K562 (cell line): ENCODE measurements around the gene INMT. TPM values are rescaled to one million over a fixed set of nuclear protein-coding genes. Genes with fewer than 3 reads are reported as not detected.

ENCODE experiments used
- ATAC-seq: fragments of 200-7000 bp; cut with Tn5 transposase; 3 replicates; pipeline ENCODE4 v1.9.1; 2020; ENCODE audit warnings: moderate library complexity
- BruUV-seq: library from RNA; stranded (reverse); fragments of 400-500 nt; replicated peaks from 2 replicates; lab custom pipeline; 2021; lab: Mats Ljungman, UMichigan
- CTCF ChIA-PET: fragments of 300-600 bp; formaldehyde crosslinking; extraction: SDS; loops from one replicate; lab custom pipeline; 2021; ENCODE audit warnings: low intra/inter-chr PET ratio; lab: Yijun Ruan, JAX
- POLR2A ChIA-PET: fragments of 300-600, 350-650 bp; sonication (Branson Sonifier 250); formaldehyde crosslinking; extraction: SDS; loops from one replicate; lab custom pipeline; 2021; ENCODE audit warnings: antibody characterized with exemption, inconsistent platforms; lab: Yijun Ruan, JAX
- DNase-seq, 4 experiments: peaks; one replicate each; pipeline versions ENCODE4 v3.0.0 to v3.0.0-alpha.2; 2011 to 2018; ENCODE audit warnings: low spot score in 3 of 4, mixed read lengths in 3 of 4; ENCODE audit errors: extremely low read depth in 1 of 4
- FAIRE-seq: peaks from 2 replicates; lab custom pipeline; 2011; peaks lifted over from hg19 to GRCh38; lab: Jason Lieb, UNC
- H2AFZ ChIP-seq: 2 replicates; pipeline ENCODE4 v1.6.0; 2011; ENCODE audit warnings: low read depth, low read length, control low read depth, inconsistent platforms
- H3K27ac ChIP-seq: fragments of 200-600 bp; 3 replicates; pipeline ENCODE4 v1.8.0; 2011; ENCODE audit warnings: low read depth, mild to moderate bottlenecking, control low read depth, inconsistent platforms, low read length, moderate library complexity, mixed read lengths; ENCODE audit errors: extremely low read depth
- H3K27me3 ChIP-seq, 2 experiments: fragments of 300-600 bp in 1 of 2; 2 replicates in 1 of 2; 3 replicates in 1 of 2; pipeline versions ENCODE4 v1.6.0 to v1.8.0; 2011; ENCODE audit warnings: inconsistent platforms in 2 of 2, low read length in 2 of 2, mild to moderate bottlenecking in 1 of 2, mixed read lengths in 1 of 2, moderate library complexity in 1 of 2; ENCODE audit not compliant: control insufficient read depth in 2 of 2, insufficient read depth in 2 of 2
- H3K36me3 ChIP-seq: fragments of 300-600 bp; 3 replicates; pipeline ENCODE4 v1.8.0; 2011; ENCODE audit warnings: mild to moderate bottlenecking, low read length, inconsistent platforms; ENCODE audit not compliant: control insufficient read depth, insufficient read depth
- H3K4me1 ChIP-seq, 2 experiments: fragments of 200-600 bp in 1 of 2; replicated peaks in 1 of 2; 2 replicates in 1 of 2; 3 replicates in 1 of 2; pipeline versions ENCODE4 v1.5.1 to v1.8.0; 2011; ENCODE audit warnings: inconsistent platforms in 2 of 2, low read length in 2 of 2, mild to moderate bottlenecking in 1 of 2, mixed read lengths in 1 of 2, moderate library complexity in 1 of 2; ENCODE audit not compliant: control insufficient read depth in 2 of 2, insufficient read depth in 2 of 2
- H3K4me2 ChIP-seq: 2 replicates; pipeline ENCODE4 v1.6.1; 2011; ENCODE audit warnings: low read length, control low read depth, inconsistent platforms, mixed read lengths; ENCODE audit not compliant: insufficient read depth
- H3K4me3 ChIP-seq: fragments of 200-600 bp; sonication (generic), shearing (Covaris generic); 2 replicates; pipeline ENCODE4 v1.5.1; 2016; ENCODE audit warnings: control low read depth, inconsistent platforms
- H3K79me2 ChIP-seq: fragments of 200-600 bp; 3 replicates; pipeline ENCODE4 v1.8.0; 2011; ENCODE audit warnings: low read length, inconsistent platforms; ENCODE audit not compliant: control insufficient read depth, insufficient read depth
- H3K9ac ChIP-seq, 2 experiments: 2 replicates each; pipeline versions ENCODE4 v1.6.0 to v1.6.1; 2011; ENCODE audit warnings: low read depth in 2 of 2, low read length in 2 of 2, control low read depth in 1 of 2, inconsistent platforms in 1 of 2, mild to moderate bottlenecking in 1 of 2, mixed read lengths in 1 of 2; ENCODE audit not compliant: insufficient read depth in 1 of 2
- H3K9me1 ChIP-seq: one replicate; pipeline ENCODE4 v1.6.0; 2011; ENCODE audit warnings: inconsistent platforms, mild to moderate bottlenecking, low read length, moderate library complexity; ENCODE audit not compliant: control insufficient read depth, insufficient read depth
- H3K9me3 ChIP-seq: replicated peaks from 2 replicates; pipeline ENCODE4 v1.5.1; 2011; ENCODE audit warnings: low read depth, low read length, inconsistent platforms; ENCODE audit not compliant: control insufficient read depth, insufficient read depth
- H4K20me1 ChIP-seq: replicated peaks from 2 replicates; pipeline ENCODE4 v1.6.1; 2011; ENCODE audit warnings: low read length, inconsistent platforms, mixed read lengths; ENCODE audit not compliant: control insufficient read depth, insufficient read depth
- BRD4 ChIP-seq: fragments of 200-600 bp; sonication (generic); IDR thresholded peaks from 2 replicates; pipeline ENCODE4 v1.6.1; 2017; ENCODE audit warnings: inconsistent platforms
- CBFA2T3 ChIP-seq: fragments of 450-650 bp; IDR thresholded peaks from 2 replicates; pipeline ENCODE4 v1.6.1; 2017
- GATA2 ChIP-seq: sonication (generic); formaldehyde crosslinking; IDR thresholded peaks from 2 replicates; pipeline ENCODE4 v1.4.0; 2020; ENCODE audit warnings: mild to moderate bottlenecking, missing genetic modification reagents
- MAZ ChIP-seq, 2 experiments: fragments of 450-650 bp in 1 of 2; sonication (generic) in 1 of 2; formaldehyde crosslinking; IDR thresholded peaks in 1 of 2; conservative IDR thresholded peaks in 1 of 2; 2 replicates each; pipeline versions ENCODE4 v1.4.0 to v1.5.0; 2020; ENCODE audit warnings: mild to moderate bottlenecking in 1 of 2, missing genetic modification reagents in 1 of 2
- PCBP1 ChIP-seq: fragments of 200-400 bp; formaldehyde crosslinking; IDR thresholded peaks from 2 replicates; pipeline ENCODE4 v1.6.1; 2018; ENCODE audit warnings: mild to moderate bottlenecking, low read depth, low read length; ENCODE audit not compliant: poor library complexity, severe bottlenecking
- POLR3G ChIP-seq: IDR thresholded peaks from 2 replicates; pipeline ENCODE4 v1.6.1; 2011; ENCODE audit not compliant: insufficient read length, insufficient replicate concordance; ENCODE audit errors: extremely low read depth
- RAD51 ChIP-seq: fragments of 450-650 bp; IDR thresholded peaks from 2 replicates; pipeline ENCODE4 v1.7.1; 2016; ENCODE audit warnings: low read depth, mild to moderate bottlenecking, borderline replicate concordance
- RREB1 ChIP-seq: fragments of 250-450 bp; sonication (Bioruptor Pico); IDR thresholded peaks from 2 replicates; pipeline ENCODE4 v1.4.0; 2020
- TRIM24 ChIP-seq, 2 experiments: fragments of 450-650 bp; IDR thresholded peaks; 2 replicates each; pipeline ENCODE4 v1.6.1; 2016
- ZFP1 ChIP-seq: fragments of 450-650 bp; formaldehyde crosslinking; IDR thresholded peaks from 2 replicates; pipeline ENCODE4 v1.4.0; 2020; ENCODE audit warnings: mild to moderate bottlenecking, mixed read lengths
- ZNF57 ChIP-seq: fragments of 450-650 bp; formaldehyde crosslinking; IDR thresholded peaks from 2 replicates; pipeline ENCODE4 v1.4.0; 2020; ENCODE audit warnings: mild to moderate bottlenecking, moderate library complexity
- WGBS: fragments of 100-300 bp; shearing (Covaris generic); methylation state at CpG from one replicate; pipeline ENCODE4 v1.1.6; 2016; ENCODE audit warnings: low coverage, mixed read lengths; ENCODE audit not compliant: insufficient coverage; ENCODE audit errors: missing lambda C conversion rate; 5-methylcytosine and 5-hydroxymethylcytosine counted together
- in situ Hi-C: fragments of 300-500 bp; cut with MboI; formaldehyde crosslinking; loops from 4 replicates; pipeline ENCODE4 v1.15.0; 2018; ENCODE audit warnings: inconsistent platforms, mixed read lengths
- intact Hi-C: fragments of 100-400 bp; cut with micrococcal nuclease; formaldehyde crosslinking; loops from 2 replicates; pipeline ENCODE4 v1.14.2; 2022
- polyA plus RNA-seq, 8 experiments: library from polyadenylated mRNA; depleted of rRNA in 4 of 8; stranded (reverse) in 5 of 8; unstranded in 3 of 8; fragments of >200 nt; fragmentation: Nextera tagmentation in 2 of 8; fragmentation: Illumina TruSeq in 1 of 8; extraction: Ambion mirVana in 2 of 8; extraction: Trizol in 1 of 8; gene quantifications; 2 replicates each; pipeline versions ENCODE4 v1.2.1 to v1.2.3, GENCODE V29; 2011 to 2014; ENCODE audit warnings: inconsistent platforms in 1 of 8, missing spikeins in 1 of 8
- total RNA-seq, 7 experiments: library from RNA; depleted of rRNA in 6 of 7; stranded (reverse); fragments of >200 nt in 6 of 7; fragmentation: Illumina TruSeq in 2 of 7; extraction: Trizol in 2 of 7; gene quantifications; 2 replicates each; pipeline versions ENCODE4 v1.2.1 to v1.2.3, GENCODE V29; 2011 to 2021; ENCODE audit warnings: low replicate concordance in 1 of 7
- TF ChIP-seq, protein P1 (sequence below): fragments of 250-450 bp; sonication (Bioruptor Pico); IDR thresholded peaks from 2 replicates; pipeline ENCODE4 v1.8.0; 2021; ENCODE audit warnings: mild to moderate bottlenecking, moderate library complexity
- TF ChIP-seq, protein P2 (sequence below): fragments of 450-650 bp; IDR thresholded peaks from 2 replicates; pipeline ENCODE4 v1.6.1; 2016
- TF ChIP-seq, protein P3 (sequence below): fragments of 450-650 bp; formaldehyde crosslinking; IDR thresholded peaks from 2 replicates; pipeline ENCODE4 v1.4.0; 2022; ENCODE audit warnings: missing genetic modification characterization

Gene INMT
- total and polyA plus RNA-seq, 9 of the 15 experiments (the other 6 are each of a cell fraction or from before 2014, with no cell fraction given): 0.04 to 0.27 TPM; not detected in 7

GRCh38 chr7:30729642-30730041 is 22.3 kb upstream of the INMT start:
- no peaks in the 10 kb centered on the region for H3K9me3 ChIP-seq
- no peaks in the 10 kb centered on the region for H3K36me3 ChIP-seq
- no peak overlapping the region for H3K9ac ChIP-seq
- no peaks in the 10 kb centered on the region for H3K79me2 ChIP-seq
- FAIRE-seq (no peak), ATAC-seq (no peak), DNase-seq (no peak)
- 0% methylated on average over 2 of the region's 2 CpGs for WGBS
- H3K27ac ChIP-seq: no peak overlapping the region
- no peak overlapping the region for H3K4me2 ChIP-seq
- no peak overlapping the region for H3K4me3 ChIP-seq
- BruUV-seq: no TSS peak
- no peak overlapping the region for H2AFZ ChIP-seq
- ChIA-PET POLR2A (interaction anchor here (0.6 kb wide), 1 partner anchor 41 kb away, joined by 3 read pairs; no protein-coding TSS in a partner anchor), CTCF (no interaction called here)
- no peaks in the 10 kb centered on the region for H3K9me1 ChIP-seq
- in situ Hi-C loops (loop anchor here (10.0 kb wide), 1 partner anchor 565 kb away; no protein-coding TSS in a partner anchor), intact Hi-C loops (loop anchor here (10.0 kb wide), 1 partner anchor 455 kb away; no protein-coding TSS in a partner anchor)
- peaks cover 57 to 76% of the 10 kb centered on the region in 2 experiments for H3K27me3 ChIP-seq
- H4K20me1 ChIP-seq: no peaks in the 10 kb centered on the region
- H3K4me1 ChIP-seq: peaks cover 4 to 5% of the 10 kb centered on the region in 2 experiments; a peak in 3 of 5 replicates
- TF ChIP-seq ZFP1 (no peak), CBFA2T3 (no peak), PCBP1 (no peak), TRIM24 (IDR thresholded peaks at IDR 0.05) (no peak), POLR3G (no peak), BRD4 (no peak), RAD51 (no peak), RREB1 (CRISPR knock-in tag) (no peak), MAZ (CRISPR knock-in tag; conservative IDR thresholded peaks at IDR 0.05 in 1 of 2, IDR thresholded peaks at IDR 0.05 in 1 of 2) (no peak), GATA2 (CRISPR knock-in tag) (no peak), ZNF57 (no peak)
- TF ChIP-seq, protein P1, sequence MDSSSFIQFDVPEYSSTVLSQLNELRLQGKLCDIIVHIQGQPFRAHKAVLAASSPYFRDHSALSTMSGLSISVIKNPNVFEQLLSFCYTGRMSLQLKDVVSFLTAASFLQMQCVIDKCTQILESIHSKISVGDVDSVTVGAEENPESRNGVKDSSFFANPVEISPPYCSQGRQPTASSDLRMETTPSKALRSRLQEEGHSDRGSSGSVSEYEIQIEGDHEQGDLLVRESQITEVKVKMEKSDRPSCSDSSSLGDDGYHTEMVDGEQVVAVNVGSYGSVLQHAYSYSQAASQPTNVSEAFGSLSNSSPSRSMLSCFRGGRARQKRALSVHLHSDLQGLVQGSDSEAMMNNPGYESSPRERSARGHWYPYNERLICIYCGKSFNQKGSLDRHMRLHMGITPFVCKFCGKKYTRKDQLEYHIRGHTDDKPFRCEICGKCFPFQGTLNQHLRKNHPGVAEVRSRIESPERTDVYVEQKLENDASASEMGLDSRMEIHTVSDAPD: no peak
- TF ChIP-seq, protein P2, sequence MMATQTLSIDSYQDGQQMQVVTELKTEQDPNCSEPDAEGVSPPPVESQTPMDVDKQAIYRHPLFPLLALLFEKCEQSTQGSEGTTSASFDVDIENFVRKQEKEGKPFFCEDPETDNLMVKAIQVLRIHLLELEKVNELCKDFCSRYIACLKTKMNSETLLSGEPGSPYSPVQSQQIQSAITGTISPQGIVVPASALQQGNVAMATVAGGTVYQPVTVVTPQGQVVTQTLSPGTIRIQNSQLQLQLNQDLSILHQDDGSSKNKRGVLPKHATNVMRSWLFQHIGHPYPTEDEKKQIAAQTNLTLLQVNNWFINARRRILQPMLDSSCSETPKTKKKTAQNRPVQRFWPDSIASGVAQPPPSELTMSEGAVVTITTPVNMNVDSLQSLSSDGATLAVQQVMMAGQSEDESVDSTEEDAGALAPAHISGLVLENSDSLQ: no peak
- TF ChIP-seq, protein P3, sequence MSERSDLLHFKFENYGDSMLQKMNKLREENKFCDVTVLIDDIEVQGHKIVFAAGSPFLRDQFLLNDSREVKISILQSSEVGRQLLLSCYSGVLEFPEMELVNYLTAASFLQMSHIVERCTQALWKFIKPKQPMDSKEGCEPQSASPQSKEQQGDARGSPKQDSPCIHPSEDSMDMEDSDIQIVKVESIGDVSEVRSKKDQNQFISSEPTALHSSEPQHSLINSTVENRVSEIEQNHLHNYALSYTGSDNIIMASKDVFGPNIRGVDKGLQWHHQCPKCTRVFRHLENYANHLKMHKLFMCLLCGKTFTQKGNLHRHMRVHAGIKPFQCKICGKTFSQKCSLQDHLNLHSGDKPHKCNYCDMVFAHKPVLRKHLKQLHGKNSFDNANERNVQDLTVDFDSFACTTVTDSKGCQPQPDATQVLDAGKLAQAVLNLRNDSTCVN: no peak
